ENCODE data around the gene ZNF503.

ZNF503 gene

DNA sequence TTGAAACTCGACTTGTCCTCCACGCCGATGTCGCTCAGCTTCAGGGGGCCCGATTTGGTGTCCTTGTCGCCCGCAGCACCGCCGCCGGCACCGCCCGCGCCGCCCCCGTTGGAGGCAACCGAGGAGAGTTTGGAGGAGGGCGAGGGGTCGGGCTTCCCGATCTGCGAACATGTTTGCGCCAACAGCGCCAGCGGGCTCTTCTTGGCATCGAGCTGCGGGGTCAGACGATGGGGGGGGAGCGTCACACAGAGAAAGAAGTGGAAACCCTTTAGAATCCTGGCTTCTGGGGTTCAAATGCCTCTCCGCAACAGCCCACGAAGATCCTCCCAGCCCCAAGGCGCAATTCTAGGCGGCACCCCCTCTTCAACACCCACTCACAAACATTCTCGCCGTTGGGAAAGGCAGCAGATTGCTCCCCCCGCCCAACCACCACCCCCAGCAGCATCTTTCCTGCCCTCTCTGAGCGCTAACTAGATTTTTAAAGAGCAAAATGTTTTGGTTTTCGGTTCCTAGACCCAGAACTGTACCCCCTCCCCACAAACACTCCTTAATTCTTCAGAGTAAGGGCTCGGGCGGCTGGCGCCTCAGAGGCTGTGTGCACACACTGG lies 1.3 kb downstream of the ZNF503 start:
- Histone ChIP-seq H3K9ac (ENCODE audit: low read length) (no peak overlapping the region), H2AFZ (ENCODE audit: low read depth, low read length, severe bottlenecking) (no peak overlapping the region), H3K36me3 (ENCODE audit: low read length) (no peaks in the 10 kb centered on the region)

DNA sequence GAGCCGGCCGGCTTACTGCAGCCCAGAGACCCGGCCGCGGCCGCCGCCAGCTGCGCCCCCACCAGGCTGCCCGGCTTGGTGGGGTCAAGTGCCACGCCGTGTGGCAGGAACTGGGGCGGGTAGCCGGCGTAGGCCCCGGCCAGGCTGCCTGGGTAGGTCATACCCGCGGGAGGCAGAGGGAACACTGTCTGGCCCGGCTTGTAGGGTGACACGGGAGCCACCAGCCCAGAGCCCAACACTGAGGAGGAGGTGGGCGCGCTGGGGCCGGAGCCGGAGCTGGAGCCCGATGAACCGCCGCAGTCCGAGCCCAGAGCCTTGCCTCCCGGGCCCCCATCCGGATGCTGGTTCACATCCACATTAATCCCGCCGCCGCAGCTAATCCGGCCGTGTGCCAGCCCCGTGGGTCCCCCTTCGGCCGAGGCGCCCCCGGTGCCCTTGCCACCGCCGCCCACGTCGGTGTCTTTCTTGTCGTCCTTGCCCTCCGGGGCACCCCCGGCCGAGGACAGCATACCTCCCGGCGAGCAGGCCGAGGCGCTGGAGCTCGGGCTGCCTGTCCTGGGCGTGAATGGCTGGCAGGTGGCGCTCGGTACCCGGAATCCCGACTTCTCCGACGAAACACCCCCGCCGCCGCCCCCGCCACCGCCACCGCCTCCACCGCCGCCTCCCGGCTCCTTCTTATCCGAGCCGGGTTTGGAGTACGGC lies 2.0 kb downstream of the ZNF503 start:
- Histone ChIP-seq H3K9ac (ENCODE audit: low read length) (no peak overlapping the region), H4K20me1 (ENCODE audit: low read depth, low read length) (no peaks in the 10 kb centered on the region), H3K4me2 (ENCODE audit: low read depth, low read length, poor library complexity, severe bottlenecking) (no peak overlapping the region), H2AFZ (ENCODE audit: low read depth, low read length, severe bottlenecking) (no peak overlapping the region), H3K9me3 (ENCODE audit: insufficient read depth, low read length) (no peaks in the 10 kb centered on the region), H3K27me3 (ENCODE audit: low read length) (no peaks in the 10 kb centered on the region), H3K36me3 (ENCODE audit: low read length) (no peaks in the 10 kb centered on the region), H3K4me3 (ENCODE audit: insufficient read depth, low read length, poor library complexity, severe bottlenecking) (no peak overlapping the region), H3K79me2 (ENCODE audit: insufficient read depth, low read length) (no peaks in the 10 kb centered on the region), H3F3A (ENCODE audit: insufficient read depth) (no peaks in the 10 kb centered on the region), H3K27ac (ENCODE audit: low read depth, low read length) (no peak overlapping the region), H3K9me2 (replicated peaks; ENCODE audit: insufficient read depth, low read length) (no peaks in the 10 kb centered on the region)
- TF ChIP-seq EZH2phosphoT487 (conservative IDR thresholded peaks at IDR 0.05; ENCODE audit: low read length) = no peak
- TF ChIP-seq, protein P1, sequence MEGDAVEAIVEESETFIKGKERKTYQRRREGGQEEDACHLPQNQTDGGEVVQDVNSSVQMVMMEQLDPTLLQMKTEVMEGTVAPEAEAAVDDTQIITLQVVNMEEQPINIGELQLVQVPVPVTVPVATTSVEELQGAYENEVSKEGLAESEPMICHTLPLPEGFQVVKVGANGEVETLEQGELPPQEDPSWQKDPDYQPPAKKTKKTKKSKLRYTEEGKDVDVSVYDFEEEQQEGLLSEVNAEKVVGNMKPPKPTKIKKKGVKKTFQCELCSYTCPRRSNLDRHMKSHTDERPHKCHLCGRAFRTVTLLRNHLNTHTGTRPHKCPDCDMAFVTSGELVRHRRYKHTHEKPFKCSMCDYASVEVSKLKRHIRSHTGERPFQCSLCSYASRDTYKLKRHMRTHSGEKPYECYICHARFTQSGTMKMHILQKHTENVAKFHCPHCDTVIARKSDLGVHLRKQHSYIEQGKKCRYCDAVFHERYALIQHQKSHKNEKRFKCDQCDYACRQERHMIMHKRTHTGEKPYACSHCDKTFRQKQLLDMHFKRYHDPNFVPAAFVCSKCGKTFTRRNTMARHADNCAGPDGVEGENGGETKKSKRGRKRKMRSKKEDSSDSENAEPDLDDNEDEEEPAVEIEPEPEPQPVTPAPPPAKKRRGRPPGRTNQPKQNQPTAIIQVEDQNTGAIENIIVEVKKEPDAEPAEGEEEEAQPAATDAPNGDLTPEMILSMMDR (IDR thresholded peaks at IDR 0.05; ENCODE audit: insufficient read depth, low read length, poor library complexity, severe bottlenecking) = no peak

More for the DNA sequence above, 1.3 kb downstream of the ZNF503 start:
- Histone ChIP-seq H3K27ac (ENCODE audit: low read depth, low read length) (no peak overlapping the region), H3K79me2 (ENCODE audit: insufficient read depth, low read length) (no peaks in the 10 kb centered on the region), H3K9me2 (replicated peaks; ENCODE audit: insufficient read depth, low read length) (no peaks in the 10 kb centered on the region), H3K27me3 (ENCODE audit: low read length) (no peaks in the 10 kb centered on the region), H3F3A (ENCODE audit: insufficient read depth) (no peaks in the 10 kb centered on the region), H3K9me3 (ENCODE audit: insufficient read depth, low read length) (no peaks in the 10 kb centered on the region), H4K20me1 (ENCODE audit: low read depth, low read length) (no peaks in the 10 kb centered on the region), H3K4me2 (ENCODE audit: low read depth, low read length, poor library complexity, severe bottlenecking) (no peak overlapping the region), H3K4me3 (ENCODE audit: insufficient read depth, low read length, poor library complexity, severe bottlenecking) (no peak overlapping the region)
- no peak for TF ChIP-seq EZH2phosphoT487 (conservative IDR thresholded peaks at IDR 0.05; ENCODE audit: low read length)
- TF ChIP-seq, protein P1 (IDR thresholded peaks at IDR 0.05; ENCODE audit: insufficient read depth, low read length, poor library complexity, severe bottlenecking) = no peak

DNA sequence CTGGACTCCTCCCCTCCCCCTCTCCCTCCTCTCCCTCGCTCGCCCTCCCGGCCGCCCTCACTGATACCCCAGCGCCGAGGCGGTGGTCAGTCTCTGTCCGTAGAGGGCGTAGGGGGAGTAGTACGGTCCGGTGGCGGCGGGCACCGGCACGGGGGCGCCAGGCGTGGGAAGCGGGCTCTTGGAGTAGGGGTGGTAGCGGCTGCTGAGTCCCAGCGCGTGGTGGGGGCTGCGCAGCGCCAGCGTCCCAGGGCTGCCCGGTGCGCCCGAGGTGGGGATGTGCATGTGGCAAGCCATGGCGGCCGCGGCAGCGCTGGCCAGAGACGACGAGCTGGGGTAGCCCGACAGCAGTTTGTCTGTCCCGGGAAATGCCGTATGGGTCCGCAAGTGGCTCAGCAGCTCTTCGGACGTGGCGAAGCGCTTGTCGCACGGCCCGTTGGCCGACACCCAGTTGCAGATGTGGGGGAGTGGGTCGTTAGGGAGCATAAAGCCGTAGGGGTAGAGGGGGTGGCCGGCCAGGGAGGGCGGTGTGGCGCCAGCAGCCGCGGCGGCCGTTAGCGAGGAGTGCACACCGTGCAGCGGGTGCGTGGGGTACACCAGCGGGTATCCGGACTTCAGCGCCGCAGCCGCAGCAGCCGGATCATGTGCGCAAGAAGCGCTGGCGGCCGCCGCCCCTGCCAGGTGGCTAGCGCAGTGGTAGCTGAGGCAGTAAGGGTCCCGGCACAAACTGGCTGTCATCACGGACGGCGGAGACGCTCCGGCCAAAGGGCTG lies 2.7 kb downstream of the ZNF503 start:
- no peak overlapping the region for H3K4me3 ChIP-seq (ENCODE audit: insufficient read depth, low read length, poor library complexity, severe bottlenecking)

More for the DNA sequence above, 2.7 kb downstream of the ZNF503 start:
- Histone ChIP-seq H2AFZ (ENCODE audit: low read depth, low read length, severe bottlenecking) (no peak overlapping the region), H3K27me3 (ENCODE audit: low read length) (no peaks in the 10 kb centered on the region), H4K20me1 (ENCODE audit: low read depth, low read length) (no peaks in the 10 kb centered on the region), H3F3A (ENCODE audit: insufficient read depth) (no peaks in the 10 kb centered on the region), H3K9me3 (ENCODE audit: insufficient read depth, low read length) (no peaks in the 10 kb centered on the region), H3K9ac (ENCODE audit: low read length) (no peak overlapping the region), H3K4me2 (ENCODE audit: low read depth, low read length, poor library complexity, severe bottlenecking) (no peak overlapping the region), H3K79me2 (ENCODE audit: insufficient read depth, low read length) (no peaks in the 10 kb centered on the region), H3K9me2 (replicated peaks; ENCODE audit: insufficient read depth, low read length) (no peaks in the 10 kb centered on the region), H3K36me3 (ENCODE audit: low read length) (no peaks in the 10 kb centered on the region), H3K27ac (ENCODE audit: low read depth, low read length) (no peak overlapping the region)
- TF ChIP-seq, protein P1 (IDR thresholded peaks at IDR 0.05; ENCODE audit: insufficient read depth, low read length, poor library complexity, severe bottlenecking) = no peak
- TF ChIP-seq EZH2phosphoT487 (conservative IDR thresholded peaks at IDR 0.05; ENCODE audit: low read length) = no peak
